AG10803 (cell line): ENCODE results near the gene SYTL2.
"Not testable (repeated sequence)": the region's sequence is repeated elsewhere in the genome, so short reads cannot be mapped to it uniquely, and the experiment has no call there.

Source experiments
- DNase-seq: peaks from one replicate; pipeline ENCODE4 v3.0.0; 2010; ENCODE audit warnings: low read depth
- H3K4me3 ChIP-seq: 2 replicates; pipeline ENCODE4 v1.5.1; 2011; ENCODE audit warnings: mild to moderate bottlenecking, low read length, control low read depth
- CTCF ChIP-seq: conservative IDR thresholded peaks from 2 replicates; pipeline ENCODE4 v1.5.1; 2011; ENCODE audit warnings: mild to moderate bottlenecking, low read length, control low read depth, inconsistent platforms

Gene SYTL2

GRCh38 chr11:85810871-85811611 is at the start of gene SYTL2:
Gene SYTL2 (minus strand): TSS chr11:85811141. CDS start chr11:85757725, 53,416 bp downstream.
- peak; percentile 51 for DNase-seq

GRCh38 chr11:85859541-85859940 is 48.6 kb upstream of the SYTL2 start:
- peak; percentile 25 for DNase-seq
- not testable (repeated sequence) for H3K4me3 ChIP-seq

More at GRCh38 chr11:85810871-85811611, at the start of gene SYTL2:
- no peak for TF ChIP-seq CTCF
- peak within 1 kb of the TSS; percentile 74 for H3K4me3 ChIP-seq

- no peak overlapping the region for H3K4me3 ChIP-seq
- TF ChIP-seq CTCF: no peak
Measured at GRCh38 chr11:85857098-85857497, 46.2 kb upstream of the SYTL2 start.

GRCh38 chr11:85855341-85855656 is 44.4 kb upstream of the SYTL2 start, which contains the start of gene CCDC83:
Gene CCDC83 (plus strand): TSS chr11:85855383. CDS start chr11:85865124, 9,741 bp downstream.
- DNase-seq: peak; percentile 19
- no peak for TF ChIP-seq CTCF
- peak within 1 kb of the TSS; percentile 74 for H3K4me3 ChIP-seq

More at GRCh38 chr11:85857098-85857497, 46.2 kb upstream of the SYTL2 start:
- DNase-seq: no peak

GRCh38 chr11:85854557-85855340 is 43.8 kb upstream of the SYTL2 start:
- peak overlapping the region; percentile 74 for H3K4me3 ChIP-seq
- DNase-seq: peak; percentile 92
- TF ChIP-seq CTCF: peak; percentile 56

- no peak for TF ChIP-seq CTCF
- peak overlapping the region; percentile 74 for H3K4me3 ChIP-seq
- DNase-seq: no peak
Measured at GRCh38 chr11:85854212-85854556, 43.2 kb upstream of the SYTL2 start.

- not testable (repeated sequence) for DNase-seq
Measured at GRCh38 chr11:85853541-85853940, 42.6 kb upstream of the SYTL2 start.

GRCh38 chr11:85852754-85853153 is 41.8 kb upstream of the SYTL2 start:
- not testable (repeated sequence) for H3K4me3 ChIP-seq, DNase-seq

More at GRCh38 chr11:85853541-85853940, 42.6 kb upstream of the SYTL2 start:
- H3K4me3 ChIP-seq: not testable (repeated sequence)
